DMS153 (cell line): ENCODE data around the gene KRTAP10-2.
"Not testable (repeated sequence)": the region's sequence is repeated elsewhere in the genome, so short reads cannot be mapped to it uniquely, and the experiment has no call there.

ENCODE experiments used
- DNase-seq: peaks from one replicate; lab custom pipeline; 2025; lab: John Stamatoyannopoulos, UW

Gene KRTAP10-2

GRCh38 chr21:44583089-44583799 is 31.9 kb upstream of the KRTAP10-2 start:
- no peak for DNase-seq

GRCh38 chr21:44582055-44582454 is 30.8 kb upstream of the KRTAP10-2 start:
- no peak for DNase-seq

GRCh38 chr21:44581158-44581557 is 29.9 kb upstream of the KRTAP10-2 start:
- no peak for DNase-seq

- not testable (repeated sequence) for DNase-seq
These were observed 29.0 kb upstream of the KRTAP10-2 start, which contains the start of gene KRTAP10-5 for GRCh38 chr21:44580231-44580821. KRTAP10-5 (minus strand) TSS chr21:44580604; CDS start chr21:44580578, 26 bp downstream.

DNA sequence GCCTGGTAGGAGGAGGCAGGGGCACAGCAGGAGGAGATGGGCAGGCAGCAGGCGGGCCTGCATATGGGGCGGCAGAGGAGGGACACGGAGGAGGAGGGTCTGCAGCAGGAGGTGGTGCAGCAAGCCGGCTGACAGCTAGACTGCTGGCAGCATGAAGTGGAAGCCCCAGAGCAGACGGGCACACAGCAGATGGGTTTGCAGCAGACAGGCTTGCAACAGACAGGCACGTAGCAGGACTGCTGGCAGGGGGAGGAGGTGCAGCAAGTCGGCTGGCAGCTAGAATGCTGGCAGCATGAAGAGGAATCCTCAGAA is 28.5 kb upstream of the KRTAP10-2 start:
- no peak for DNase-seq

DNA sequence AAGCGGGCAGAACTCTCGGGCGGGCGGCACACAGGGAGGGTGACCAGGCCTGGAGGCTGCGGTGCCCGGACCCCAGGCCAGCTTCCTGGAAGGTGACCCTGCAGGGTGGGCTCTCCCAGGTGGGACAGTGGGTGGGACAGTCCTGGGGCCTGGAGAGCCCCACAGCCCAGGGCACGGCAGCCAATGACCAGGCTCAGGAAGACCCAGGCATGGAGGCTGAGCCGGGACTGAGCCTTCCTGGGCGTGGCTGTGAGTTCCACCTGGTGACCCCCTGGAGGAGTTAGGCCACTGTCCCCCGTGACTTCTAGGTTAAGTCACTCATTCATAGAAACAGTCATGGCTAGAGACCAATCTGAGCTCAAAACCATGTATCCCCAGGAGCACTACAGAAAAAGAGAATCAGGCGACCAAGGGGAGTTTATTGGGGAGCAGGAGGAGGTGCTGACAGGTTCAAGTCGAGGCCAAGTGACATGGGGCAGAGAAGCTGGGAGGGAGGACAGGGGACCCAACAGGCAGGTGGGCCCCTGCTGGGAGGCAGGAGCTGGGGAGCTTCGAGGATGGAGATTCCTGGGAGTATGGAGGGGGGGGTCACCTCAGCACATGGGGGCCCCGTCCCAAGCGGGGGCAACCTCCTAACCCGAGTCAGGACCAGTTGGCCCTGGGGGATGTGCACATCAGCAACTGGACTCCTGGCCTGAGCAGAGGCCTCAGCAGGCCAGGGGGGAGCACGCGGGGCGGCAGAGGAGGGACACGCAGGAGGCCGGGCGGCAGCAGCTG is 27.9 kb upstream of the KRTAP10-2 start:
- no peak for DNase-seq

DNA sequence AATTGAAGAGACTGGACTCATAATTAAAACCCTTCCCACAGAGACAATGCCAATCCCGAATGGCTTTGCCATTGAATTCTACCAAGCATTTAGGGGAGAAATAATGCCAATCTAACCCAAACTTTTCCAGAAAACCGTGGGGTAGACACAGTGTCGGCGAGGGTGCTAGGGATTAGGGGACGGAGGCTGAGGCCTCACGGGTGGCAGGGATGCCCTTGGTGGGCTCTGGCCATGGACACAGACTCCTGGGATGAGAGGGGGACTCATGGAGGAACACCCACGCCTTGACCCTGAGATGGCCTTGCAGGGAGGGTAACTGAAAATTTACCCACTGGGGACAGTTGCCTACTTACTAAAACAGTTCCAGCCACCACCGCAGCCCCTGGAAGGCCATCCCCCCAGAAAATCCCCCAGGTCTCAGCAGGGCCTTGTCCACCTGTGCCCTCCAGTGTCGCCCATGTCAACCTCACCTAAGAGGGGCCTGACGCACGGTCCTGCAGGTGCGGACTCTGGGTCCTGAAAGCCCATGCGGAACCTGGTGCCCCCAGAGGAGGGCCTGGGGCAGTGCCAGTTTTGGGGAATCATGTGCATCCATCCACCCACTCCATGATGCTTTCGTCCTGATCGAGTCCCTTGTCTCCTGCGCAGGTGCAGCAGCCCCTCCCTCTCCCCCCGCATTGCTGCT is 27.2 kb upstream of the KRTAP10-2 start:
- no peak for DNase-seq

GRCh38 chr21:44576025-44576420 is 24.7 kb upstream of the KRTAP10-2 start:
- no peak for DNase-seq

DNA sequence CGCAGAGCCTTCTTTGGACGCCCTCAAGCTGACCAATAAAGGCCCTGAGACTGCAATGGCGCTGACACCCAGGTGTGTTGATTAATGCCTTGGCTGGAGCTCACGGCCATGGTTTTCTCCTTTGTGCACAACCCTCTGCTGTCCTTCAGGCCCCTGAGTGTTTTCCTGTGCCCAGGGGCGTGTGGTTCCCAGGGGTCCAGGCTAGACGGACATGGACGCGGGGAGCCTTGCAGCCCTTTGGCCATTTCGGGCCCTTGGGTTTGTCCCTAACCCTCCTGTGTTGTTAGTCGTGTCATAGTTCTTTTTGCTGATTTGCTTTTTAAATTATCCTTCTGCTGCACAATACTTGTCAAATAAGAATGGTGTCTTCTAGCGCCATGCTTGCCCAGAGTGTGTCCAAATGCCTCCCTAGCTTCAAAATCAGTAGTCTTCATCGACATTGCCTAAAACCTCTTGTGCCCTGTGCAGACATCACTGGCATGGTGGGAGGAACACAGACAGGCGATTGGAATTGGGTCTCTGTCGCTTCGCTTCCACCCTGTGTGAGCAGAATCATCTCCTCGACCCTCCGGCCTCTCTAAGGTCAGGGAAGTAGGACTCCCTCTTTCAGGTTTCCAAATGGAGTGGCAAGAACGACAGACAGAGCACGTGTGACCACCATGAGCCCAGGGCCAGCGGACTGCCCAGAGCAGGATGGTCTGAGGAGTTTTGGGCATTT is 24.2 kb upstream of the KRTAP10-2 start:
- DNase-seq, result no peak

- no peak for DNase-seq
These were observed 23.4 kb upstream of the KRTAP10-2 start for GRCh38 chr21:44574457-44575306.

DNA sequence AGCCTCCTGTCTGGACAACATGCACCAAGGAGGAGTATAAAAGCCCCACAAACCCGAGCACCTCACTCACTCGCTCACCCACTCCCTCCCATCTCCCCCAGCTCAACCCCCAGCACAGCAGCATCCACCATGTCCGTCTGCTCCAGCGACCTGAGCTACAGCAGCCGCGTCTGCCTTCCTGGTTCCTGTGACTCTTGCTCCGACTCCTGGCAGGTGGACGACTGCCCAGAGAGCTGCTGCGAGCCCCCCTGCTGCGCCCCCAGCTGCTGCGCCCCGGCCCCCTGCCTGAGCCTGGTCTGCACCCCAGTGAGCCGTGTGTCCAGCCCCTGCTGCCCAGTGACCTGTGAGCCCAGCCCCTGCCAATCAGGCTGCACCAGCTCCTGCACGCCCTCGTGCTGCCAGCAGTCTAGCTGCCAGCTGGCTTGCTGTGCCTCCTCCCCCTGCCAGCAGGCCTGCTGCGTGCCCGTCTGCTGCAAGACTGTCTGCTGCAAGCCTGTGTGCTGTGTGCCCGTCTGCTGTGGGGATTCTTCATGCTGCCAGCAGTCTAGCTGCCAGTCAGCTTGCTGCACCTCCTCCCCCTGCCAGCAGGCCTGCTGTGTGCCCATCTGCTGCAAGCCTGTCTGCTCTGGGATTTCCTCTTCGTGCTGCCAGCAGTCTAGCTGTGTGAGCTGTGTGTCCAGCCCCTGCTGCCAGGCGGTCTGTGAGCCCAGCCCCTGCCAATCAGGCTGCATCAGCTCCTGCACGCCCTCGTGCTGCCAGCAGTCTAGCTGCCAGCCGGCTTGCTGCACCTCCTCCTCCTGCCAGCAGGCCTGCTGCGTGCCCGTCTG is 22.5 kb upstream of the KRTAP10-2 start, which contains the start of gene KRTAP10-4:
Gene KRTAP10-4, plus strand, starts transcription at position 100 of the 827 bp plus-strand sequence. Its CDS starts 30 bp downstream, at position 130.
- DNase-seq, result not testable (repeated sequence)

DNA sequence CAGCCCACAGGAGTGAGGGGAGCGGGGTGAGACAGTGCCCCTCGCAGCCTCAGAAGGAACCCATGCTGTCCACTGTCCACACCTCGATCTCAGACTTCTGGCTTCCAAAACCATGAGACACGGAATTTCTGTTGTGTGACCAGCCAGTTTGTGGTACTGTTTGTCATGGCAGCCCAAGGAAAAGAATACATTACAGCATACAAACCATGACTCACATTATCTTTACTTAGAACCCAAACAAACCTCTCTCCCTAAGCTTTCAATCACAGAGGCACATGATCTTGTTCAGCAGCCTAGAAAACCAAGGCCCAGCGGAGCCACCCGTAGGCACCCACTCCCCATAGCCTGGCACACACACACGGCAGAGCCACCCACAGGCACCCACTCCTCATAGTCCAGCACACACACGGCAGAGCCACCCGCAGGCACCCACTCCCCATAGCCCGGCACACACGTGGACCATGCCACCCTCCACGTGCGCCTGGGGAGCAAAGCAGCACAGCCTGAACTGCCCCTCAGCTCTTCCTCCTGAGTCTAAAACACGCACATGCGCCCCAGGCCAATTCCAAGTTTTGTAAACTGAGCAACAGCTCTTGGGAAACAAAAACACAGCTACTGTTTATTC is 21.8 kb upstream of the KRTAP10-2 start:
- DNase-seq, result no peak

GRCh38 chr21:44571844-44572782 is 20.8 kb upstream of the KRTAP10-2 start:
- no peak for DNase-seq

- DNase-seq, result no peak
These were observed 20.0 kb upstream of the KRTAP10-2 start for GRCh38 chr21:44571296-44571695.

- no peak for DNase-seq
These were observed 18.7 kb upstream of the KRTAP10-2 start for GRCh38 chr21:44569861-44570517.

DNA sequence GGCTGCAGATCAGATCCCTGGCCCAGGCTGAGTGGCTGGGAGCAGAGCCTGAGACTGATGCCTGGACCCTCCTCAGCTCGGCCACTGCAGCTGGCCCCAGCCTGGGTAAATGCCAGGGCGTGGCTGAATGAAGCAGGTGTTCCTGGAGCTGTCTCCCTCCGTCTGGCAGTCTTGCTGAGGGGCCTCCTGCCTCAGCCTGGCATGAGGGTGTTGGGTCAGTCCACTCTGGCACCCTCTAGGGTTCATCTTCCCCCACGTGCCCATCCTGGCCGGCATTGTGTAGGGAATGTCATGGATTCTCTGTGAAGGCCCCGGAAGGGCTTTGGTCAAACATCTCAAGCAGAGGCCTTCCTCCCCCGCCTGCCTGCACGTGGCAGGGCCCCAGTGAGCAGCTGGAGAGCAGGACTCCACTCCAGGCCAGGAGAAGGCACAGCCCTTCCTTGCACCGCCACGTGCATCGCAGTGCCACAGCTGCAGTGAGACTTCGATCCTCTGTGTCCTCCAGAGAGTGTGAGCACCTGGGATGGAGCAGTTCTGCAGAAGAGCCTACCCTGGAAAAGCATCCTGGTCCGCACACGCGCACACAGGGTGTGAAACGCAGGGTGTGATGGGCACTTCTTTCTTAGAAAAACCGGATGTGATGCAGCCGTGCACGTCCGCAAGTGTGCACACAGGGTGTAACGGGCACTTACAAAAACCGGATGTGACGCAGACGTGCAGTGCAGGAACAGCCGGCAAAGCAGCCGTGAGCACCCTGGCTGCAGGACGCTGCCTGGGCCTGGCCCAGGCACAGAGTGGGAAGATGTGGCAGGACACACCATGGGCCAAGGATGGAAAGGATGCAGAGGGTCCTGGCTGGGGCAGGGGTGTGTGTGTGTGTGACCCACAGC is 17.6 kb upstream of the KRTAP10-2 start:
- DNase-seq, result no peak

DNA sequence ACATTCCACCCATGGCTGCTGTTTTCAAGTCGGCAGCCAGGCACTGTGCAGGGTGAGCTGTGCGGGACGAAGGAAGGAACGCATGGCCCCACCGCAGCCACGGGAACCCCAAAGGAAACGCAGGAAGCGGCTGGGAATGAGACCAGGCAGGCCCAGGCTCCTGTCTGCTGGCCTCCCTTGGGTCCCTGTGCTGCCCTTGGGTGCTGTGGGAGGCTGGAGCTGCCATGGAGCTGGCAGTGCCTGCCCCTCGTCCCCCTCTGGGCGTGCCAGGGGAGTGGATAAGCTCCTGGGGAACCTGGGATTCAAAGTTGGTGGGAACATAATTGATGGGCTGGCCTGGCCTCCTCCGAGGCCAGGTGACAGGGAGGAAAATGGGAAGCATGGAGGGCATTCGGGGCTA is 17.0 kb upstream of the KRTAP10-2 start:
- DNase-seq, result no peak
